SU-DHL-6 (cell line): ENCODE measurements around the gene SLC35E4.

Experiments used
- H2AFZ ChIP-seq: fragments of 200-600 bp; sonication (generic); 2 replicates; pipeline ENCODE4 v1.6.1; 2014; ENCODE audit warnings: low read depth, mild to moderate bottlenecking, moderate library complexity, mixed read lengths, antibody characterized with exemption, low read length; ENCODE audit not compliant: severe bottlenecking
- H3F3A ChIP-seq: fragments of 200-600 bp; shearing (Covaris generic); 2 replicates; pipeline ENCODE4 v1.6.0; 2016; ENCODE audit warnings: antibody characterized with exemption, mild to moderate bottlenecking; ENCODE audit not compliant: insufficient read depth
- H3K27ac ChIP-seq: fragments of 200-600 bp; sonication (generic); 2 replicates; pipeline ENCODE4 v1.5.1; 2016; ENCODE audit warnings: low read depth, mild to moderate bottlenecking, low read length, moderate library complexity, mixed read lengths
- H3K27me3 ChIP-seq: fragments of 200-600 bp; sonication (generic), shearing (Covaris generic); 2 replicates; pipeline ENCODE4 v1.6.0; 2014; ENCODE audit warnings: mild to moderate bottlenecking, low read length
- H3K36me3 ChIP-seq: fragments of 200-600 bp; sonication (generic); 2 replicates; pipeline ENCODE4 v1.6.1; 2014; ENCODE audit warnings: mild to moderate bottlenecking, low read length, mixed read lengths
- H3K4me2 ChIP-seq: fragments of 300-600, 200-600 bp; shearing (Covaris generic), sonication (generic); 2 replicates; pipeline ENCODE4 v1.6.0; 2014; ENCODE audit warnings: low read length, low read depth, mild to moderate bottlenecking; ENCODE audit not compliant: poor library complexity, severe bottlenecking
- H3K4me3 ChIP-seq: fragments of 200-600 bp; sonication (generic); 2 replicates; pipeline ENCODE4 v1.5.1; 2014; ENCODE audit warnings: antibody characterized with exemption, low read length, mild to moderate bottlenecking, mixed read lengths; ENCODE audit not compliant: insufficient read depth, poor library complexity, severe bottlenecking
- H3K79me2 ChIP-seq: fragments of 200-600 bp; sonication (generic); 2 replicates; pipeline ENCODE4 v1.6.1; 2014; ENCODE audit warnings: mild to moderate bottlenecking, low read length, moderate library complexity; ENCODE audit not compliant: insufficient read depth
- H3K9ac ChIP-seq: fragments of 200-600 bp; sonication (generic); 2 replicates; pipeline ENCODE4 v1.7.0; 2014; ENCODE audit warnings: mild to moderate bottlenecking, low read length
- H3K9me2 ChIP-seq: fragments of 200-600 bp; sonication (generic); replicated peaks from 2 replicates; pipeline ENCODE4 v1.6.1; 2014; ENCODE audit warnings: low read length; ENCODE audit not compliant: insufficient read depth
- H3K9me3 ChIP-seq: fragments of 200-600 bp; sonication (generic); 2 replicates; pipeline ENCODE4 v1.6.1; 2014; ENCODE audit warnings: low read length, mixed read lengths; ENCODE audit not compliant: insufficient read depth
- H4K20me1 ChIP-seq: fragments of 200-600 bp; sonication (generic); 2 replicates; pipeline ENCODE4 v1.6.1; 2014; ENCODE audit warnings: low read depth, mild to moderate bottlenecking, antibody characterized with exemption, low read length, moderate library complexity, mixed read lengths
- EZH2phosphoT487 ChIP-seq: fragments of 200-600 bp; sonication (generic), shearing (Covaris generic); conservative IDR thresholded peaks from 2 replicates; pipeline ENCODE4 v1.6.1; 2018; ENCODE audit warnings: mild to moderate bottlenecking, antibody characterized with exemption, low read length, moderate library complexity, mixed read lengths
- TF ChIP-seq, protein P1 (sequence below): fragments of 200-600 bp; sonication (generic); IDR thresholded peaks from one replicate; pipeline ENCODE4 v1.5.1; 2017; ENCODE audit warnings: antibody characterized with exemption, mild to moderate bottlenecking, low read length, moderate library complexity; ENCODE audit not compliant: insufficient read depth, poor library complexity, severe bottlenecking

Gene SLC35E4

DNA sequence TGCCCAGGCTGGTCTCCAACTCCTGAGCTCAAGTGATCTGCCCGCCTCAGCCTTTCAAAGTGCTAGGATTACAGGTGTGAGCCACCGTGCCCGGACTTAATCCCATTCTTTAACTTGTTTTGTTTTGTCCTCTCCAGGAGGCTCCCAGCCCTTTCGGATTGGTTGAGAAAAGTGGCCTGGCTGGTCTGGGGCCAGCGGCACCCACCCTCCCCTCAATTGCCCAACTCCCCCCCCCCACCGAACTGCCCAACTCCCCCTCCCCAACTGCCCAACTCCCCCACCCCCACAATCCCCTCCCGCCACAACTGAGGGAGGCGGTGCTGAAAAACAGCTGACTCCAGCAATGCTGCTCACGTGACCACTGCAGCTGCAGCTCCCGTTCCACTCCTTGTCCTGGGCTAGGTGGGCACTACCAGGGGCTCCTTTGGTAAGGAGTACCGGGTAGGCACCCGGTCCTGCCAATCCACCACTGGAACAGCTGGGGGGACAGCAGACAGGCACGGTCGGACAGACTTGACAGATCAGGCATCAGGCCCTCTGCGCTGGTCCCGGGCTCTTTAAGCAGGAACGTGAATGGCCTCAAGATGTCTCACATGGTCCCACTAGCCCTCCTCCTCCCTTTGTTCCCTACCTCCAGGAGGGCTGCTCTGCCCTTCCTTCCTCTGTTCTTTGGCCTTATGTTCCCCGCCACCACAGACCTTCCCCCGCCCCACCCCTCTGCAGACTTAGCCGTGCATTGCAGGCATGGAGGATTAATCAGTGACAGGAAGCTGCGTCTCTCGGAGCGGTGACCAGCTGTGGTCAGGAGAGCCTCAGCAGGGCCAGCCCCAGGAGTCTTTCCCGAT is 28.9 kb upstream of the SLC35E4 start, which contains the start of gene TCN2:
TSS of gene TCN2 (plus strand) at position 720 of the 845 bp plus-strand sequence. CDS start 158 bp downstream, outside the sequence.
- Histone ChIP-seq H3F3A (no peaks in the 10 kb centered on the region), H3K27ac (no peak within 1 kb of the TSS), H3K9ac (no peak within 1 kb of the TSS), H3K9me2 (no peaks in the 10 kb centered on the region), H3K4me3 (no peak within 1 kb of the TSS), H2AFZ (no peak within 1 kb of the TSS), H3K4me2 (no peak within 1 kb of the TSS), H4K20me1 (no peaks in the 10 kb centered on the region), H3K36me3 (no peaks in the 10 kb centered on the region), H3K9me3 (no peaks in the 10 kb centered on the region), H3K27me3 (no peaks in the 10 kb centered on the region), H3K79me2 (no peaks in the 10 kb centered on the region)
- TF ChIP-seq EZH2phosphoT487: no peak
- TF ChIP-seq, protein P1, sequence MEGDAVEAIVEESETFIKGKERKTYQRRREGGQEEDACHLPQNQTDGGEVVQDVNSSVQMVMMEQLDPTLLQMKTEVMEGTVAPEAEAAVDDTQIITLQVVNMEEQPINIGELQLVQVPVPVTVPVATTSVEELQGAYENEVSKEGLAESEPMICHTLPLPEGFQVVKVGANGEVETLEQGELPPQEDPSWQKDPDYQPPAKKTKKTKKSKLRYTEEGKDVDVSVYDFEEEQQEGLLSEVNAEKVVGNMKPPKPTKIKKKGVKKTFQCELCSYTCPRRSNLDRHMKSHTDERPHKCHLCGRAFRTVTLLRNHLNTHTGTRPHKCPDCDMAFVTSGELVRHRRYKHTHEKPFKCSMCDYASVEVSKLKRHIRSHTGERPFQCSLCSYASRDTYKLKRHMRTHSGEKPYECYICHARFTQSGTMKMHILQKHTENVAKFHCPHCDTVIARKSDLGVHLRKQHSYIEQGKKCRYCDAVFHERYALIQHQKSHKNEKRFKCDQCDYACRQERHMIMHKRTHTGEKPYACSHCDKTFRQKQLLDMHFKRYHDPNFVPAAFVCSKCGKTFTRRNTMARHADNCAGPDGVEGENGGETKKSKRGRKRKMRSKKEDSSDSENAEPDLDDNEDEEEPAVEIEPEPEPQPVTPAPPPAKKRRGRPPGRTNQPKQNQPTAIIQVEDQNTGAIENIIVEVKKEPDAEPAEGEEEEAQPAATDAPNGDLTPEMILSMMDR: no peak

DNA sequence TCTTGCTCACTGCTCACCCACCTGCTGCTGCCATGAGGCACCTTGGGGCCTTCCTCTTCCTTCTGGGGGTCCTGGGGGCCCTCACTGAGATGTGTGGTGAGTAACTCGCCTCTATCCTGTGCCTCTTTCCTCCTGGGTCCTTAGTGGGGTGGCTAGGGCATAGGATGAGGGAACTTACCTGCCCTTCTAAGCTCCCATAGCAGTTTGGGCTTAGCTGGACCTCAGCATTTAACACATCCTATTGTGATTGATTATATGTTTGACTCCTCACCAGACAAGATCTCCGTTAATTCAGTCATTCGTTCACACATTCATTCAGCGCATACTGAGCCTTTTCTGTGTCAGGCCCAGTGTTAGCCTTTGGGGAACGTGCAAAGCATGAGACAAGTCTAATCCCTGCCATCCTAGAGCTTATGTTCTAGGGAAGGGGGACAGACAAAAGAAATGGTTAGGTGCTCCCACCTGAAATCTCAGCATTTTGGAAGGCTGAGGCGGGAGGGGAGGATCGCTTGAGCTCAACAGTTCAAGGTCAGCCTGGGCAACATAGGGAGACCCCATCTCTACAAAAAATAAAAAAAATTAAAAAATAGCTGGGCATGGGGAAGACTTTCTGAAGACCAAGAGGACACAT is 28.2 kb upstream of the SLC35E4 start:
- Histone ChIP-seq H3K4me2 (no peak overlapping the region), H3K9me3 (no peaks in the 10 kb centered on the region), H3K79me2 (no peaks in the 10 kb centered on the region), H3K9ac (no peak overlapping the region), H2AFZ (no peak overlapping the region), H3K4me3 (no peak overlapping the region), H3F3A (no peaks in the 10 kb centered on the region), H3K9me2 (no peaks in the 10 kb centered on the region), H3K36me3 (no peaks in the 10 kb centered on the region), H4K20me1 (no peaks in the 10 kb centered on the region), H3K27ac (no peak overlapping the region), H3K27me3 (no peaks in the 10 kb centered on the region)
- no peak for TF ChIP-seq EZH2phosphoT487
- TF ChIP-seq, protein P1: no peak

DNA sequence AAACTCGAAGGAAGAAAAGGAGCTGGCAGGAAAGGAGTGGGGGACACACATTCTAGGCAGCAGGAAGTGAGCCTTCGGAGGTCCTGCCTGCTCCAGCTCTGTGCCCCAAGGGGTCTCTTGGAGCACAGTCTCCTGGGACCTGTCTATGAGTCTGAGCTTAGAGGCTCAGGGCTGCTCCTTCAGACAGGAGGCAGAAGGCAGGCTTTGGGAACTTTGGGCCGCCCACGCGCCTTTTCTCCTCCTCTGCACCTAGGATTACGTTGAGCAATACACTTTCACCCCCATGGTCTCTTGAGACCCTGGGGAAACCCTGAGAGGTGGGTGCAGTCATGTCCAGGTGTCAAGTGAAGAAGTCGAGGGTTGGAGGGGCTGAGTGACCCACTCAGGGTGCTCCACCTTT is 27.6 kb upstream of the SLC35E4 start:
- H3K4me3 ChIP-seq: no peak overlapping the region
- H3K4me2 ChIP-seq: no peak overlapping the region
- H3F3A ChIP-seq: no peaks in the 10 kb centered on the region
- no peaks in the 10 kb centered on the region for H4K20me1 ChIP-seq
- no peak overlapping the region for H3K27ac ChIP-seq
- H3K9me3 ChIP-seq: no peaks in the 10 kb centered on the region
- TF ChIP-seq, protein P1: no peak
- TF ChIP-seq EZH2phosphoT487: no peak
- no peaks in the 10 kb centered on the region for H3K27me3 ChIP-seq
- no peak overlapping the region for H3K9ac ChIP-seq
- no peak overlapping the region for H2AFZ ChIP-seq
- no peaks in the 10 kb centered on the region for H3K9me2 ChIP-seq
- H3K36me3 ChIP-seq: no peaks in the 10 kb centered on the region
- H3K79me2 ChIP-seq: no peaks in the 10 kb centered on the region
